HFFc6 (cell line): ENCODE measurements around the gene ARGLU1. TPM values are rescaled to one million over a fixed set of nuclear protein-coding genes. Genes with fewer than 3 reads are reported as not detected.

ENCODE experiments used
- DNase-seq: peaks from one replicate; pipeline ENCODE4 v3.0.0-alpha.2; 2018
- H3K27ac Mint-ChIP-seq: 2 replicates; pipeline ENCODE4 v1.8.0; 2020; ENCODE audit warnings: mild to moderate bottlenecking, mixed read lengths
- H3K27me3 Mint-ChIP-seq: 2 replicates; pipeline ENCODE4 v1.8.0; 2021; ENCODE audit warnings: mild to moderate bottlenecking, moderate library complexity, mixed read lengths; ENCODE audit not compliant: insufficient read depth
- H3K36me3 Mint-ChIP-seq: 2 replicates; pipeline ENCODE4 v1.8.0; 2021; ENCODE audit warnings: low read depth, mixed read lengths
- H3K4me1 Mint-ChIP-seq: 2 replicates; pipeline ENCODE4 v1.8.0; 2020; ENCODE audit warnings: low read depth, mixed read lengths
- H3K4me3 Mint-ChIP-seq: 2 replicates; pipeline ENCODE4 v1.8.0; 2020; ENCODE audit warnings: mild to moderate bottlenecking, moderate library complexity, mixed read lengths
- H3K9me3 Mint-ChIP-seq: 2 replicates; pipeline ENCODE4 v1.8.0; 2020; ENCODE audit warnings: mild to moderate bottlenecking, mixed read lengths
- CTCF ChIP-seq: fragments of 200-600 bp; sonication (generic); IDR thresholded peaks from 2 replicates; pipeline ENCODE4 v1.5.0; 2021; ENCODE audit warnings: antibody characterized with exemption, mild to moderate bottlenecking
- total RNA-seq, 6 experiments: library from RNA; stranded (reverse); fragmentation: NEBNext Ultra II Directional; extraction: Animal tissue kit (Norgen Biotek cat#: 25700); gene quantifications; 2 replicates in 1 of 6; 3 replicates in 5 of 6; pipeline ENCODE4 v1.2.3, GENCODE V29; 2021

Gene ARGLU1
- total RNA-seq, 6 experiments from 2014 or later, result 30.3 to 39.4 (median 38.0) TPM

DNA sequence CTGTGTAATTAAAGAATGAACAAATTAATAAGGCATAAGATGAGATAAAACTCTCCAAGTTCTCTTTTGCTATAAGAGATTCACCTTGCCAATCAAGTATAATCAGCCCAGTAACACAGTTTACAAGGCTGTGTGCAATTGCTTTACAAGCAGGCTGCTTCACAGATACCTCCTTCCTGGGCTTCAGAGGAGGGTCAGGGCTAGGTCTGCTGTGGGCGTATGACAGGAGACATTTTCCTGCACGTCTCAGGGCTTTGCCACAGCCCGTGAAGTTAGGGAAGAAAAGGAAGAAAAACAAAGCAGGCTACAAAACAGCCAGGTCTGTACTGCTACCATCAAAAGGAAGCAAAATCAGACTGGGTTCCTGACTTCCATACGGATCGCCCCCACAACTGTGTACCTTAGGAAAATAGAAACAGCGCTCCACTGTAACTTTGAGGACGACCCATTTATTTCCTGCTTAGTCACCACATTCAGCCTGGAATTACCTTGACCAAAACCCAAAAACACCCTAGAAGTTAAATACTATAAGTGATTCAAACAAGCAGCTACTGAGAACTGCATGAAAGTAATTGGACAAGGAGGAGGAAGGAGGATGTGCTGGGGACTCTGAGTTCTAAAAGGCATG lies 44.9 kb downstream of the ARGLU1 start:
- H3K27ac Mint-ChIP-seq, result peak overlapping the region; percentile 18; the same call in 1 of the 2 replicates
- no peak for DNase-seq
- peaks cover 31% of the 10 kb centered on the region for H3K4me1 Mint-ChIP-seq
- H3K27me3 Mint-ChIP-seq, result peaks cover 2% of the 10 kb centered on the region; the same call in 1 of the 2 replicates
- no peak overlapping the region; the same call in 1 of the 2 replicates for H3K4me3 Mint-ChIP-seq
- TF ChIP-seq CTCF, result no peak
- no peaks in the 10 kb centered on the region for H3K9me3 Mint-ChIP-seq
- no peaks in the 10 kb centered on the region; the same call in 1 of the 2 replicates for H3K36me3 Mint-ChIP-seq

DNA sequence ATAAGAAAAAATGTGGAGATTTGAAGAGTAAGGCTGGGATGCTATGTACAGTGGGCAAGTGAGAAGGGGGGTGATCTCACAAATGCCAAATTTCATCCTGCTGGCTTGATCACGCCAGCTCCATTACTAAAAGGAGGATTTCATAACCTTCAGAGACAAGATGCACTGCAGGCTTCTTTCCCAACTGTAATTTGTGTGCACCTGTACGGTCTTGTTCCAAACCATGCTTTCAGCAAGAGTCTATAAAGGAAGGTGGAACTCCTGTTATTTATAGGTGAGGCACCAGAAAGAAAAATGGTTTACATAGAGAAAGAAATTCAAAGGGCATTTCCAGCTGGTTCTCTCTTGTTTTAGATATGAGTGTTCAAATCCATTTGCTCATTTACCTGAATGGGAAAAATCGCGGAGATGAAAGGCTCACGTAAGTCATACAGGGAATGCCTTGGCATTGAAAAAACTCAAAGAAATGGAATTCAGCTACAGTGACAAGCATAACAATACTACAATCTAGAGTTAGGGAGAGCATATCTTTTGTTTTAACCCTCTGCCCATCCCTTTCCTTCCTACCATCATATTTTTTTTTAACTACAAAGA lies 45.7 kb downstream of the ARGLU1 start:
- H3K27me3 Mint-ChIP-seq, result peaks cover 2% of the 10 kb centered on the region; the same call in 1 of the 2 replicates
- TF ChIP-seq CTCF, result no peak
- DNase-seq, result no peak
- H3K9me3 Mint-ChIP-seq, result no peaks in the 10 kb centered on the region
- peaks cover 4% of the 10 kb centered on the region; the same call in 1 of the 2 replicates for H3K36me3 Mint-ChIP-seq
- no peak overlapping the region; the same call in 1 of the 2 replicates for H3K27ac Mint-ChIP-seq
- H3K4me3 Mint-ChIP-seq, result no peak overlapping the region
- peaks cover 31% of the 10 kb centered on the region for H3K4me1 Mint-ChIP-seq

- 0 out of 2 replicates have a peak, but pooled peaks cover under 1% of the 10 kb centered on the region for H3K27me3 Mint-ChIP-seq
- no peak for TF ChIP-seq CTCF
- H3K4me3 Mint-ChIP-seq, result no peak overlapping the region
- H3K36me3 Mint-ChIP-seq, result peaks cover 7% of the 10 kb centered on the region; the same call in 1 of the 2 replicates
- no peaks in the 10 kb centered on the region for H3K9me3 Mint-ChIP-seq
- no peak overlapping the region; the same call in 1 of the 2 replicates for H3K27ac Mint-ChIP-seq
- H3K4me1 Mint-ChIP-seq, result peaks cover 31% of the 10 kb centered on the region
- DNase-seq, result no peak
These were observed 46.7 kb downstream of the ARGLU1 start for GRCh38 chr13:106521095-106521799.

DNA sequence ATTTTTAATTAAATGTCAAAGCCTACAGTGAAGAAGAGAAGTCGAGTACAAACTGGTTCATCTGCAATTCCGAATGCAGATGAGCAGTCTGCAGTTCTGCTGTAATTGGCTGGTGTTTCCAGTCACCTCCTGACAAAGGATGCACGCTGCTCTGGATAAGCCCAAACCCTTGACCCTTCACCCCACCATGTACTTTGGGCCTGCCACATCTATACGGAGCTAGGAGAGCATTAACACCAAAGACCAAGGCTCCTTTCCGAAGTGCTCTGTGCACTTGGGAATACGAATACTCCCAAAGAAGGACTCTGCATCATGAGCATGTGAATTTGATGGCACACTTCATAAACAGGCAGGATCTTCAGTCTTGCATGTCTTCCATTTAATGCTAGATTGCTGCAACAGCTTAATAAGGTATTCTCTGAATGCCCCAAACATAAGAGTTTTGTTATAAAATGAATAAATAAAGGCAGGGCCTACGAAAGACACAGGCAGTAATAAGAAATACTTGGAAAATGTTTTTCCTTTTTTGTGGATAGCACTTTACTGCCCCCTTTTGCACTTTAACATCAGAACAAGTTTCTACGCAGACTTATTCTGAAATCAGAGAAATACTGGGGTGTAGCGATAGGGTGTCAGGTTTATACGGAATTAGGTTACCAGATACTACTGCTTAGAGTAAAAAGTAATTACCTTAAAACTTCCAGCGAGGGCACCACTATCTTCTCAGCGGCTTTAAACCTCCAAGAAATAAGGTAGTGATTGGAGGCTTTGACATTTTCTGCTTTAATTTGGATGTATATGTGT lies 47.5 kb downstream of the ARGLU1 start:
- Mint-ChIP-seq H3K4me3 (no peak overlapping the region), H3K27ac (peak overlapping the region; percentile 10; the same call in 1 of the 2 replicates), H3K9me3 (no peaks in the 10 kb centered on the region), H3K4me1 (peaks cover 31% of the 10 kb centered on the region), H3K36me3 (peaks cover 7% of the 10 kb centered on the region; the same call in 1 of the 2 replicates), H3K27me3 (0 out of 2 replicates have a peak, but pooled peaks cover 2% of the 10 kb centered on the region)
- TF ChIP-seq CTCF, result peak; percentile 72
- DNase-seq, result peak; percentile 22

DNA sequence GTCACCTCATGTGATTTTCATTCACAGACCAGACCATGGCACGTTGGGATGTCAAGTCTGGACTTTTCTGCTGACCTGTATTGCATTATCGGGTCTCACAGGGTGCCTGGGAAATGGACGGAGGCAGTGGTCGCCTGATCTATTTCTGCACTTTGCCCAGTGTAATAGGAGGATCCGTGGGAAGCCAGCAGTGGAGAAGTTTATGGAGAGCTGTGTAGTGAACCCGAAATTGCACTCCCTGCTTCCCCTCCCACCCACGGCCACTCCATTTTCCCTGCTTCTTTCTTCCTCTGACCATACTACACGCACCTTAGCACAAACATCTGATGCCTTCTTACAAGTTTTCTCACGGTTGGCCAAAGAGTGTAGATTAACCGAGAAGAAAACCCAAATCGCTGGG lies 49.4 kb downstream of the ARGLU1 start:
- TF ChIP-seq CTCF, result no peak
- Mint-ChIP-seq H3K4me1 (peaks cover 45% of the 10 kb centered on the region), H3K4me3 (no peak overlapping the region), H3K27ac (no peak overlapping the region), H3K36me3 (peaks cover 7% of the 10 kb centered on the region; the same call in 1 of the 2 replicates), H3K9me3 (no peaks in the 10 kb centered on the region), H3K27me3 (peaks cover 3% of the 10 kb centered on the region; the same call in 1 of the 2 replicates)
- no peak for DNase-seq
